ENCODE measurements around the gene CDH18.

CDH18 gene

DNA sequence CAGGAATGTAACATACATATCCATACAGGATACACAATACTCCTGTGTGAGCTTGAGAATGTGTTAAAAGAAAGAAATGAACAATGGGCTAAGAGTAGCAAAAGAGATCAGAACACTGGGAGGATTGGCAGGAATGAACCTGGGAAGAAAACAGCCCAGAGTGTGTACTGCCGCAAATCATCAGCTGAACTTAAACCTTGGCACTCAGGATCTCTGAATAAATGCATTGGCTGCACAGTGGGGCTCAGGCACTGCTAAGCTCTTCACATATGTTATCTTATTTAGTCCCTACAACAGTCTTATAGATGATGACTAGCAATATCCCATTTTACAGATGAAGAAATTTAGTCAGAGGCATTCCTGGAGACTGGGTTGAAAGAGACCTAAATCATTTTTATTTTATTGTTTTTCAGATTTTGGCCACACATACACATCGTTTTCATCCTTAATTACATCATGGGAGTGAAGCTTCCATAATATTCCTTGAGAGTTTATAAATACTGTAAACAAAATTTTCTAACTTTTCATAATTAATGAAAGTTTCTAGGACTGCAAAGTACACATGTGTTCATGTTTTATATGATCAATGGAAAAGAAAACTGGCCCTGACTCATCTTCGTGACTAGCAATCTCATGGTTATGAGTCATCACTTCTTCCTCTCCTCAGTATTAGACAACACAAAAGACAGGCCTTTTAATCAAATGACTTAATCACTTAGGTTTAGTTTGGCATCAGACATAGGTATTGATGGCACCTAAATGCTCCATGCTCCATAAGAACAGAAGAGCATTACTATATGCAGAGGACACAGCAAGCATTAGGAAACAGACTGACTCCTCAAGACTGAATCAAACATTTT is 59.2 kb downstream of the CDH18 start:
- no peak for DNase-seq

DNA sequence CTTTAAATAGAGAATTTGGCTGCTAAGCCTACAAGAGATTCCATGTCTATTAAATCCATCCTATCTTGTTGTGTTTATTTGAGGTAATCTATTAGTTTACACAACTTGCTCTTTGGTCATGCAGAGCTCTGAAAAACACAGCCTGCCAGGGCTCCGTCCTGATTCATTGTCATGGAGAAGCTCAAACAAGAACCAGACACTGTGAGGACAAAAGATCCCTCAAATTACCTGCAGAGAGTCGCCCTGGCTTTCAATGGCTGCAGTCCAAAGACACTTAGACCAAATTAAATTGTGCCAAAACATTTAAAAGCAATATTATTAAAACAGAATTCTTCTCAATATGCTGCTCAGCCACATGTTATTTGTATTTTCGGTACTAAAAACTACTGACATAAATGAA is 60.1 kb downstream of the CDH18 start:
- no peak for DNase-seq

DNA sequence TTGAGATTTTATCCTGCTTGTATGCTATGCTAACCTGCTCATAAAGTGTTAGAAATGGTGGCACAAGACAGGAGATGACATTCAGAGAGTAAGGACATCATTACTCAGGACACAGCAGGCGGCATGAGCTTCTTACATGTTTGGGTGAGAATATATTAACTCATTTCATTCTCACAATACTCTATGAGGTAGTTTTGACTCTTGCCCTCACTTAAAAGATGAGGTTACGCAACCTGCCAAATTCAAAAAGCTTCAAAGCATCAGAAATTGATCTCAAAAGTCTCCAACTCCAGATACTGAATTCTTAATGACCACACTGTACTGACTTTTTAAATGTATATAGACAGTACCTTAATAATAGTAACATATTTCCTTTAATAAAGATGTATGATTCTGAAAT is 60.8 kb downstream of the CDH18 start:
- no peak for DNase-seq

DNA sequence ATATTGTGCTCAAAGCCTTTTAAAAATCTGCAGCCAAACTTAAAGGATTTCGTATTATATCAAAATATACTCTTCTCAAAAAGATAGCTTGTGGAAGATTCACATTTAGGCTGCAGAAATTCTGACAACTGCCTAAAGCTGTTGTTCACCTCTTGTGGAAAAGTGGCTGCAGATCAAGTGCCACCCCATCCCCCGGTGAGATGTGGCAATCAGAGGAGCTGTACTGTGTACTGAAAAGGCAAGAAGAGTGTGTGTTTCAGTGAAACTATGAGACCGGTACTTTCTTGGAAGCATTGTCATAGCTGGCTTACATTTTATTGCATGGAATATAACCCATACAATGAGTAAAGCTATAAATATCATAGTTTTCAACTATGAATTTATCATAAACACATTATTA is 64.3 kb downstream of the CDH18 start:
- no peak for DNase-seq

DNA sequence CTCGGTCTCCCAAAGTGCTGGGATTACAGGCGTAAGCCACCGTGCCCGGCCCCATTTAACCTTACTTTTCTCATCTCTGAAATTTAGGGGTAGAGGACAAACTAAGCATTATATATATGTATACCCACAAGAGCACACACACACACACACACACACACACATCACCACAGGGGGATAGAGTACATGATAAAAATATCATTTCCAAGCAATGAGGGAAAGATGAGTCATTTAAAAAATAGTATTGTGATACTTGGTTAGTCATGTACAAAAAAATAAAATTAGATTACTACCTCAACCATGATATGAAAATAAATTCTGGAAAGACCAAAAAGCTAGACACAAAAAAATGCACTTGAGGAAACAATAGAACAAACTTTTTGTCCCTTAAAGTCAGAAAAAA is 67.2 kb downstream of the CDH18 start:
- no peak for DNase-seq

DNA sequence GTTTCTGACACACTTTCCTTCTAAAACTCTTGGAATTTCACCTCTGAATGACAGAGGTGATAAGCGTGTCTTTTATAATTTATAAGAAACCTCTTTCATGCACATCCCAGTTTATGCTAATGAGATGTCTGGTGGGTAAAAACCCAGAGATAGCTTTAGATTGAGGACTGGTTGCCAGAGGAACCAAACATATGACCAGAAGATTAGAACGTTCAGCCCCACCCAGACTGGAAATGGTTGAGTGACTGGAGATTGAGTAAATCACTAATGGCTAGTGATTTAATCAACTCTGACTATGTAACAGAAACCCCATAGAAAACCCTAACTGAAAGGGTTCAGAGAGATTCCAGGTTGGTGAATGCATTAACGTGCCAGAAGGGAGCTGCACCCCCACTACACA is 69.2 kb downstream of the CDH18 start:
- no peak for DNase-seq

DNA sequence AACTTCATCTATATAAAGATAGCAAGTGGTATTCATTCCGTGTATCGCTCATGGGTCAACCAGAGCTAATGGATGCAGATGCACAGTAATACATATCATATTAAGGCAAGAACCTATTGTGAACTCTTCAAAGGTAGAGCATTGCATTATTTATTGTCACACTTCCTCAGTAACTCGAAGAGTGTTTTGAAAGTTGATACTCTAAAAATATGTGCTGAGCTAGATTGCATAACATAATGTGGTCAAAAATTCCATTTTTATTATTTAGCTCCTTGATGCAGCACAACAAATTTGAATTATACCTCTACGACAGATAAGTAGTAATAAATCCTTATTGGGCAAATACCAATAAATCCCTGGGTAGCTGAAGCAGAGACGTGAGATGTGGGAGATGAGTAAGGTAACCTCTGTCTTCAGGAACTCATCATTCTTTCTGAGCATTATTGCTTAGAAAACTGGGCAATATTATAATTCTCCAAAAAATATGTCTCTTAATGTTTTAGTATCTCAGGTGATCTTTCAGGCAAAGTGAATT is 70.3 kb downstream of the CDH18 start:
- DNase-seq: no peak

DNA sequence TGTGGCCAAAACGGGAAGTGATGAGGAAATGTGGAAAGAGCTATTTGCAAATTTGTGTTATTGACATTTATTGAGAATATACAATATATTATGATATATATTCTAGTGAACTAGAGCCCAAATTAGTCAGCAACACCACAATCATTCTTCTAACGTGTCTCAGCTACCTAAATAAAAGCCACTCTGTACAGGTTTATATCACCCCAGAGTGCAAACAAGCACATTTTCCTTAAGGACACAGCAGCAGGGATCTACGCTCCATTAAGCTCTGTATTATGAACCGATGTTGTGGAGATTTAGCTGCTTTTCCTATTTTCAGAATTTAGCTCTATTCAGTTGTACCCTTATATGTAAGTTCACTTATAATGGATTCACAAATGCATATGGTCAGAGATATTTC is 77.9 kb downstream of the CDH18 start:
- DNase-seq: no peak

DNA sequence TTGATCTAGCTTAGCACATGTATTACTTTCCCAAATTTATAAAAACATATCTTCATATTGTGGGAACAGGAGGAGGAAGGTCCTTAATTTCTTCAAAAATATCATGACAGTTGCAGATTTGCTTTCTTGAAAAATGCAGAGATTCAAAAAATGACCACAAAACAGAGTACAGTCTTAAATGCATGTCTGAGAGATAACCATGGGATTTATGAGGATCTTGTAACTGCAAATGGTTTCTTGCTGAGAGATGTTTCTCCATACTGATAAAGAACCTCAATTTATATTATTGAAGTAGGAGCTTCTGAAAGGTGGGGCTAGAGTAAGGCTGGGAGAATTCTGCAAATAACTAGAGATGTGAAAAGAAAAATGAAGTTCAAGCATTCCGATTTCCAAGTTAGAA is 83.2 kb downstream of the CDH18 start:
- DNase-seq: no peak

DNA sequence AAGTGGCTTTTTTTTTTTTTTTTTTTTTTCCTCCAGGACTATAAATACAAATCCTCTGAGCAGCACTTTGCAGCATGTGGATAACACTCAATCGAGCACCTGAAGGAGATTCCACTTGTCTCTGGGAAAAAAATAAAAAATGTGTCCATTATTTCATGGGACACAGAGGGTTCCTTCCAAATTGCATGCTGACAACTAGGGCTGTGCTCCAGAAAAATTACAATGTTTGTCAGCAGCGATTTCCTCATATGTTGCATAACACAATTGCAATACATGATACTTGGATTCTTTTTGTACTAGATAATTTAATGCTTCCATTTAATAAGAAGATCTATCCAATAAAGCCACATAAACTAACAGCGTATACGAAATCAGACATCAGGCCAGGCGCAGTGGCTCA is 84.4 kb downstream of the CDH18 start:
- DNase-seq: no peak

DNA sequence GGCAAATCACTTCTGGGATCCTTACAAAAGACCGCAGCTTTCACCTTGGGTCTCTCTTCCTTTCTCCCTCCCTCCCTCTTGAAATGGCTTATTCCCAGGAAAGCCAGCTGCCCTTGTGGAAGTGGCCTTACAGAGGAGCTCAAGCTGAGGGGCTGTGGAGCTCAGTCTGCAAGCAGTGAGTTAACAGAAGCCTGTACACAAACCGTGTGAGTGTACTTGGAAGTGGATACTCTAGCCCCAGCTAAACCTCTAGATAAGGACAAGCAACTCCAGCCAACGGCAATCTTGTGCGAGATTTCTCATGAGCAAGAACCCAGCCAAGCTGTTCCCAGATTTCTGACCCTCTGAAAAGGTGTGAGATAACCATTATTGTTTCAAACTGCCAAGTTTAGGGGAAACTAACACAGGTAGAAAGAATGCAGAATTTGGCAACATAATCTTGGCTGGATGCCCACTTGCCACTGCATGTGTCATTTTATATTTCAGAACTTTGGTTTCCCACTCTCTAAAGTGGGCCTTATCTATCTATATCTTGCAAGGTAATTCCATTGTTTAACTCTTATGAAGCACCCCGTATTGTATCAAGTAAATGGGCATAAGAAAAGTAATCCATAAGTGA is 85.6 kb downstream of the CDH18 start:
- DNase-seq: no peak

DNA sequence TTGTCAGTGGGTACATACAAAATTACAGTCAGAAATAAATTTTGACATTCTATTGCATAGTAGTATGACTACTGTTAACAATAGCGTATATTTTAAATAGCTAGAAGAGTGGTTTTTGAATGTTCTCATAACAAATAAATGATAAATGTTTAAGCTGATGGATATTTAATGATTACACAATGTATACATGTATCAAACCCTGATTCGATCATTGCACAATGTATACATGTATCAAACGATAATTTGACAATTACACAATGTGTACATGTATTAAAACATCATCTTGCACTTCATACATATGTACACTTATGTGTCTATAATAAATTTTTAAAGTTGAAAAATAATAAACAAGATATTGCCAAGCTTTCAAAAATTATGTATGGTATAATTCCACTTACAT is 87.7 kb downstream of the CDH18 start:
- DNase-seq: no peak

DNA sequence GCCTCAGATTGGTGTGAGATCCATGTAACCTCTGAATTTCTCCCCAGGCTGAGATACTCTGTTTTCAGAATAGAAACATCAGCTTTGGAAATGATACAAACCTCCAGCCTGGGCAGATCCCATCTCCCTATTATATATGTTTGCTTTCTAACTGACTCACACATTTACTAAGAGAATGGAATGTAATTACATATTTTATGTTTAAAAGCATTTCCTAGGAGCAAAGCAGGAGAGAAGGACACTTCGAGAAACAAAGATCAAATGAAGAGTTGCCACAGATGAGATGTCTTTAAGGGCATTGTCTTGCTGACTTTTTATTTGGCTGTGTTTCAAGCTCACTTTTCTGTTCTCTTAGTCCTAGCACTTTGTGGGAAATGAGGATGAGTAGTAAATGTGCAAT is 96.3 kb downstream of the CDH18 start:
- DNase-seq: no peak

DNA sequence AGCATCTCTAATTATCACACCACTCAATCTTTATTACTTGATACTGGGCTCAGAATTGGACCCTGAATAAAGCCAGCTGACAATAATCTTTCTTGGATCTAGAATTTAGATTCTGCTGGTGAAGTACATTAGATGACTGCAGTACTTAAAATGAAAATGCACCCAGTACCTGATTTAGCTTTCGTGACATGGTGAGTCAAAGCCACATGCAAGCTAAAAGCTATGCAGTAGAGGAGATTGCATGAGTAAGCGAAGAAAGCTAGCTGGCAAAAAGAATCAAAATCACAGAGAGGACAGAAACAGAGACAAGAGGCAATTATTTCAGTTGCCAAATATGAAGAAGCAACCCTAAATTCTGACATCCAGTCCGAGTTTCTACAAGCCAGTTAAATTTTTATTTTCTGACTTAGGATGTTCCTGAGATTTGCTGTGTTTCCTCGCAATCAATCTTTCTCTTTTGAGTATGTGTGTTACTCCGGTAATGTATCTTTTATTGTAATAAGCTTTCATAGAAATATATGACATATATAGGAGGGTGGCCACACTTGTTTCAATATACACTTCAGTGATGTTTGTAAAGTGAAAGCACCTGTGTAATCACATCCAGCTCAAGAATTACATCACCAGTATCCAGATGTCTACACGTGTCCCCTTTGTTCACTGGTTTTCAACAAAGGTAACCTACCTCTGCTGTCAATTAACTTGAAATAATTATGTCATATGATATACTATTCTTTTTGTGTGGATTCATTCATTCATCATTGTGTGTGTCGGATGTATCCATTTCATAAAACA is 101.7 kb downstream of the CDH18 start:
- DNase-seq: no peak

DNA sequence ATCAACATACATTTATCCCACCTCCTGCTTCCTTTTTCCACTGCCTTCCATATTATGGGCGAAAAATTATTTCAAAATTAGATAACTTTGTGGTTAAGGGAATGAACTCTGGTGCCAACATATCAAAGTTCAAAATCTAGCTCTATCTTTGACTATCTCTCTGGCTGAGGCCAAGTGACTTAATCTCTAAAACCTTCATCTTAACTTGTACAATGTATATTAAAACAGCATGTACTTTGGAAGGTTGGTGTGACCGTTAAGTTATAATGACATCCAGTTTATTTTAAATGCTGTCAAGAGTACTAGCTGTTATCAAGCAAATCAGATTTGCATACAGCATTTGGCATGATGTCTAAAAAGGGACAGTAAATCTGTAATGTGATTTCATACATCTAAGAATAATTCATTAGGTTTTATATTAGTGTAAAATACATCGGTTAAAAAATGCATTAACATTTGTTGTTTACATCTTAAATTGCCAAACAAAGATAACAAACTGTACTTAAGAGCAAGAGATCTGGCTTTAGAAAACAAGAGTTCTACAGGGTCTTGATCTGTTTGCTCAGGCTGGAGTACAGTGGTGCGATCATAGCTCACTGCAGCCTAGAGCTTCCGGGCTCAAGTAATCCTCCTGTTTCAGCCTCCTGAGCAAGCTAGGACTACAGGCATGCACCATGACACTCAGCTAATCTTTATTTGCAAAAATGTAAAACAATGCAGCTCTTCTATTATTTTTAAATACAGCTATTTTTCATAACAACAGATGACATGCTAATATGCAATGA is 102.8 kb downstream of the CDH18 start:
- no peak for DNase-seq

DNA sequence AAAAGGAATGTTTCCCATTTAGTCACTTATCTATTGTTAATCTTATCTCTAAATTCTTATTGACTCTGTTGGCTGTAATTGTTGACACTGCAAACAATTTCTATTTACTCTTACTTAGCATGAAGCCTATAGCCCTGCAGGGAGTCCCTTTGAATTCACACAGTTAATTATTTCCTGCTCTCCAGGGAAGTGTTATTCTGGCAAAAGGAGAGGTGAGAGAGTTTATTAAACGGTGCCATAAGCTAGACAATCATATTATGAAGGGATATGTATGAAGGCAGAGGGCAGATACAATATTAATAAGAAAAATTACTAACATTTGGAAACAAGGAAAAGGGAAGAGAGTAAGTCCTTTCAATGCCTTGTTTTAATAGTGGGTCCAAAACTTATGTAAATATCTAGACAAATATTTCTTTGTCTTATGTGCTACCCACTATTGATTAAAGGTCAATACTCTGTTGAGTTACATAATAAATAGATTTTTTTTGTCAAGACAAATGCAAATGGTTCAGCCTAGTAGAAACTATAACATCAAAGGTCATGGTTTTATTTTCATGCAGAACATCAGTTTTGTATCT is 107.1 kb downstream of the CDH18 start:
- DNase-seq: no peak

DNA sequence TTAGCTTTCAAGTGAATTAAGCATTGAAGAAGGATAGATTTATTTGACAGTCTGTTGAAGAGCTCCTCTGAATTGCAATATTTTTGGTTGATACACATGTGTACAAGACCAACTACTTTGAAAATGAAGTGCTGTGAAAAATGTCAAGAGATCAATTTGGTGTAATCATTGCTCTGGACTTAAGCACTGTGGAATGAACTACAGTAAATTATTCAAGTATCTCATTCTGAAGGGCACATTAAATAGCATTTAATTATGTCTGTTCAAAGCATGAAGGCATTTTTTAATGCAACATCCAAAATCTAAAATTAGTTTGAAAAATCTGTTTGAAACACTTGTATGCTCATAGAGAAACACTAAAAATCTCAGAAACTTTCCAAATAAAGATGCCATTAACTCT is 107.5 kb downstream of the CDH18 start:
- DNase-seq: no peak

DNA sequence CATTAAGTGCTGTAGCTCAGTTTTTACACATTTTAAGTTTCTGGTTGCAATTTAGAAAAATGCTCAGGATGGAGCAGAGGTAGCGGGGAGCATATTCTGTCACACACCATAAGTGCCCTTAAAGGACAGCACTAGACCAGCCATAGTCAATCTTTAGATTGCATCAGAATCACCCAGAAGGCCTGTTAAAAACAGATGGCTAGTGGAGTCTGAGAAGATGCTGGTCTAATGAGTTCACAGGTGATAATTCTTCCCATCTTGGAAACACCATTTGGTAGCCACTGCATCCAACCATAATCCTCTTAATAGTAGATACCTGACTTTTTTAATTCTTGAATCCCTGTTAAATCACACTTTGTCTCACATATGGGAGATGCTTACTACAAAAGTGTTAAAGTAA is 113.2 kb downstream of the CDH18 start:
- no peak for DNase-seq

DNA sequence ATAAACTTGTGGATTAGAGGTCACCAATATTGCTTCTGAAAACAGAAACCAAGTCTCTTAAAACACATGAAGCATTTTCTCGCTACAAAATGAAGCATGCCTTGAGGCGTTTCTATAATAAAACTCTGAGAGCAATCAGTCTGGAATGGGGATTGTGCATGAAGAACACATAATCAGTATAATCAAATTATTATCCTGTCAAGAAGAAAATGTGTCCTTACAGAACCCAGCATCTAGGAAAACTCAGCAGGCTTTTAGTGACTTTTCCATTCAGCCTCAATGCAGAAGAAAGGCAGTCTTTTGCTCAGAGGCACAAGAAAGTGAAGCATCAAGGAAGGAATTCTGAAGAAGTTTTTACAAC is 121.9 kb downstream of the CDH18 start:
- DNase-seq: no peak

DNA sequence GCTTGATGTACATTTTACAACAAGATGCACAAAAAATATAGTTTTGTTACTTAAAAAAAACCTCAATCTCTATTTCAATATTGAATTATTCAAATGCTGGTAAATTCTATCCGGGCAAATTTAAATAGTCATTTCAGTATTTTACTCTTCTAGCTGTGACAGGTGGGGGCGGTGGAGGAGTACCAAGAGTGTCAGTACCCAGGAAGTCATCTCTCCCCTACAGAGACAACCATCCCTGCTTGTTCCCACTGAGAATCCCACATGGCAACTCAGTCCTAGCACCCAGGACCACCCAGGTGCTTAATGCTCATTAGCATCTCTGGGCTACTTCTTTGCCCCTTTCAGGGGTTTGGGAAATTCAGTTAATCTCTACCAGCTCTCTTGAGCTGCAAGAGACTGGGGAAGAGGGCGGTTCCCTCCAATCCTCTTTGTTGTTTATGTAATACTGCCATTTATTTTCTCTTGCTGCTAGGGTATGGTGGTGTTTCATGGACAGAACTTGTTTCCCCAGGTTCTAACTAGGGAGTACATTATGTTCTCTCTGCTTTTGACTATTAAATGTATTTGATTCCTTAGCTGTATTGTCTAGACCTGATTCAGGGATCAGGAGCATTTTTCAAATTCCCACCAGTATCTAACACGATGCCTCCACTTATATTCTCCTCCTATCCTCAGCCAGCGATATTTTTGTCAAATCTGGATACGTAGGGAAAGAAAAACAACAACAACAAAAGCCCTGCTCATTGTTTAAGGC is 122.5 kb downstream of the CDH18 start:
- DNase-seq: no peak

DNA sequence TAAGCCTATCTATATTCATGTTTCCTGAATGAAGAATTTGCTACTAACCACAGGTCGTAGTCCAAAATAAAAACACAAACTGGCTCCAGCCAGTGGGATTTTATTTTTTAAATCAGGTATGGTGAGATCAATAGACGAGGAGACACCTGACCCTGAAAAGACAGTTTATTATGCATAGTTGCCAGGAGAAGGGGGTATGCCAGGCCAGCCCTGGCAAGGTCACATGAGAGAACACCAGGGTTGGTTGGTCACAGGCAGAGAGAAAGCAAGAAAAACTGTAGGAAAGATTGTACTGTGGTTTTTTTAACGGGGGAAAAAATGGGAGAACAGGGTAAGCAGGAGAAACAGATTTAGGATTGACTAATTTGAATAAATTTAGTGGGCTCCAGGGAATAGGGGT is 125.3 kb downstream of the CDH18 start:
- no peak for DNase-seq

DNA sequence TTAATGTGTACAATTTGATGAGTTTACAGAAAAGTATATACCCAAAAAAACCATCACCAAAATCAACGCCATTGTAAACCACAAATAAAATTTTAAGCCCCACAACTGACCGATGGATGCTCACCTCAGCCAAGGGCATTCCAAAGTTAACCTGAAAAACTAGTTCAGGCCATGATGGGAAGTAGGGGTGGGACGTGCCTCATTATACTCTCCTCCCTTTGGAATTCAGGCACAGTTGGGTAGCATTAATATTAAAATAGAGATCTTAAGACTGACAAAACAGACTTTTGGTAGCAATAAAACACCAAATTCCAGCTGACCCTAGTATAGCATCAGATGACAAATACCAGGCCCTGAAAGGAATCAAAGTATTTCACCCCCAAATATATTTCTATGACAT is 129.0 kb downstream of the CDH18 start:
- DNase-seq: no peak

All from NCI-H1694 treated with DMSO at 0.1 percent for 48 hours (cell line).